Activated naive CD8-positive, alpha-beta T cell treated with anti-CD3 and anti-CD28 coated beads, Interleukin-2, amount 50 U/mL, for 24 hours (primary cell): ENCODE results near the gene ANKRD6.

Experiments used
- ATAC-seq: fragments of 150-1000 bp; cut with Tn5 transposase; one replicate; pipeline ENCODE4 v1.10.0; 2021
- DNase-seq: peaks from one replicate; pipeline ENCODE4 v3.0.0; 2021
- H3K27ac Mint-ChIP-seq: one replicate; pipeline ENCODE4 v1.8.0; 2021; ENCODE audit warnings: mild to moderate bottlenecking, mixed read lengths
- H3K27me3 Mint-ChIP-seq: one replicate; pipeline ENCODE4 v1.8.0; 2021; ENCODE audit warnings: mixed read lengths
- H3K36me3 Mint-ChIP-seq: one replicate; pipeline ENCODE4 v1.8.0; 2021; ENCODE audit warnings: low read depth, mixed read lengths
- H3K4me1 Mint-ChIP-seq: one replicate; pipeline ENCODE4 v1.8.0; 2021; ENCODE audit warnings: mixed read lengths
- H3K4me3 Mint-ChIP-seq: one replicate; pipeline ENCODE4 v1.8.0; 2021; ENCODE audit warnings: mild to moderate bottlenecking, moderate library complexity, mixed read lengths
- H3K9me3 Mint-ChIP-seq: one replicate; pipeline ENCODE4 v1.8.0; 2021; ENCODE audit warnings: mixed read lengths

The ANKRD6 gene

DNA sequence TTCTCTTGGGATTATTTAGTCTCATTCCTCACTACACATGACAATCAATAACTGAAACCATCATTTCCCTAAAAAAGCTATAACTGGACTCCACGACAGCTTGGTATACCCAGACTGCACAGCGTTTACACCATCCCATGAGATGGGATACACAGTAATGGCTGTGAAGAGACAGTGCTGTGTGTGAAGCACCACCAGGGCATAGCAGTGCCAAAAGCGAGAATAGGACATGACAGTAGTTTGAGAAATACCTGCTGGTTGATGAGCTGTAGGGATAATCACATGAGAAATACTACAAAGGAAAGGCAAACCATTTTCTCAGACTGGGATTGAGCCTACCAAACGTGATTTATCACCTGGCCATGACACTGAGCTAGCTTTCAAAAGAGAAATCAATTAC is 228.0 kb downstream of the ANKRD6 start:
- DNase-seq, result no peak
- Mint-ChIP-seq H3K27ac (no peak overlapping the region), H3K4me1 (no peaks in the 10 kb centered on the region), H3K36me3 (peaks cover 63% of the 10 kb centered on the region), H3K4me3 (no peak overlapping the region), H3K27me3 (no peaks in the 10 kb centered on the region), H3K9me3 (no peaks in the 10 kb centered on the region)
- no peak for ATAC-seq

GRCh38 chr6:89661559-89661958 is 228.6 kb downstream of the ANKRD6 start:
- no peaks in the 10 kb centered on the region for H3K4me1 Mint-ChIP-seq
- DNase-seq (no peak), ATAC-seq (no peak)
- H3K27me3 Mint-ChIP-seq, result no peaks in the 10 kb centered on the region
- no peak overlapping the region for H3K4me3 Mint-ChIP-seq
- no peaks in the 10 kb centered on the region for H3K9me3 Mint-ChIP-seq
- no peak overlapping the region for H3K27ac Mint-ChIP-seq
- peaks cover 60% of the 10 kb centered on the region for H3K36me3 Mint-ChIP-seq

GRCh38 chr6:89662659-89663223 is 229.8 kb downstream of the ANKRD6 start:
- H3K4me1 Mint-ChIP-seq, result no peaks in the 10 kb centered on the region
- DNase-seq (no peak), ATAC-seq (no peak)
- no peak overlapping the region for H3K27ac Mint-ChIP-seq
- H3K27me3 Mint-ChIP-seq, result no peaks in the 10 kb centered on the region
- no peak overlapping the region for H3K4me3 Mint-ChIP-seq
- peaks cover 57% of the 10 kb centered on the region for H3K36me3 Mint-ChIP-seq
- no peaks in the 10 kb centered on the region for H3K9me3 Mint-ChIP-seq

- H3K4me1 Mint-ChIP-seq, result no peaks in the 10 kb centered on the region
- no peaks in the 10 kb centered on the region for H3K9me3 Mint-ChIP-seq
- DNase-seq (no peak), ATAC-seq (no peak)
- peaks cover 50% of the 10 kb centered on the region for H3K36me3 Mint-ChIP-seq
- H3K4me3 Mint-ChIP-seq, result no peak overlapping the region
- no peak overlapping the region for H3K27ac Mint-ChIP-seq
- no peaks in the 10 kb centered on the region for H3K27me3 Mint-ChIP-seq
These were observed 235.1 kb downstream of the ANKRD6 start for GRCh38 chr6:89667872-89668556.

DNA sequence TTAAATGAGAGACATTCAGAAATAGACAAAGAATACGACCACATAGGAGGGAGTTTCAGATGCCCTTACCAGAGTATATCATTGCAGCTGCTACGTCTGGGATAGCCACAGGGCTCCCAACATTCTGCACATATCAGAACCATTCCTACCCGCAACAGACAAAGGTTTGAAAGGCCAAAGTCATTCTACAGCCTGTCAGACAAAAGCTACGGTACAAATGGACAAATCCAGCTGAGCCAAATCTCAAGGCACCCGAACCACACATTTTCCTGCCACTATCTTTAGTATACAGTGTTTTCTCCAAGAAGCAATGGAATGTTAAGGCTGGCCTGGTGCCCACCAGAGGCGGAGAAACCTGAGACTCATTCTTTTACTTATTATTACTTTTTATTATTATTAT is 236.1 kb downstream of the ANKRD6 start:
- H3K4me1 Mint-ChIP-seq, result no peaks in the 10 kb centered on the region
- ATAC-seq, result no peak
- H3K9me3 Mint-ChIP-seq, result no peaks in the 10 kb centered on the region
- no peak for DNase-seq
- no peak overlapping the region for H3K27ac Mint-ChIP-seq
- H3K27me3 Mint-ChIP-seq, result no peaks in the 10 kb centered on the region
- peaks cover 45% of the 10 kb centered on the region for H3K36me3 Mint-ChIP-seq
- H3K4me3 Mint-ChIP-seq, result no peak overlapping the region

- Mint-ChIP-seq H3K9me3 (no peaks in the 10 kb centered on the region), H3K27ac (no peak overlapping the region), H3K36me3 (peaks cover 52% of the 10 kb centered on the region), H3K4me3 (no peak overlapping the region), H3K4me1 (no peaks in the 10 kb centered on the region), H3K27me3 (no peaks in the 10 kb centered on the region)
- ATAC-seq, result no peak
- DNase-seq, result no peak
These were observed 238.1 kb downstream of the ANKRD6 start for GRCh38 chr6:89670935-89671565.

DNA sequence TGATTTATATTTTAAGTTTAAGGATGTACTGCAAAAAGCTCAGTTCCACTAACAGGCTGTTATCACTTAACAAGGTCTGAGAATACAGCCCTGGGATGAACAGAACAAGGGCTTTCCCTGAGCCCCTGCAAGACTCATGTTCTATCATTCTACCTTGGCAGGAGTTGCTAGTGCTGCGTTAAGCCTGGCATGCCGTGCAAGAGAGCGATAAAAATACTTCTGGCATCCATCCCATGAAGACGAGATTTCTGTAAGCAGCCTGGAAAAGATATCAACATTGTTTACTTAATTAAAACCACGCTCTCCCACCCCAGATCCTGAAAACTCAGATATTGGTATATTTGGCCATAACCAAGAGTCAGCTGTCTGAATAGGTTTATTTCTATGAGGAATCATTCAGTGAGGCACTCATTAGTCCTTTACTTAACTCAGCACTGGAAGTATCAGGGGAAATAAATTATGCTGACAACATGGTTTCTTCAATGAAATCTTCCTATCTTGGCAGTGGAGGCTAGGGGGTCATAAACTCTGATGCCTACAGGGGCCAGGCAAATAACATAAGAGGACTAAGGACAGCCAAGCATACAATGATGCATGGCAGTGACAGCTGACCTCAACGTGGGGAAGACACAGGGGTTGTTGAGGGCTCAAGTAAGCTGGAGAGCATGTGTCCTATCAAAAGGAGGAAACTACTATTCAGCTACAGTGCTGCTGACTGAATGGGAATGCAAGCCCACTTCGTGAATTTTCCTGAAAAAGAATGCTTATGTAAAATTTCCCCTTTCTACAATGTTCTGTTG is 243.2 kb downstream of the ANKRD6 start:
- Mint-ChIP-seq H3K27ac (no peak overlapping the region), H3K36me3 (peaks cover 62% of the 10 kb centered on the region), H3K4me1 (no peaks in the 10 kb centered on the region), H3K9me3 (no peaks in the 10 kb centered on the region), H3K27me3 (no peaks in the 10 kb centered on the region), H3K4me3 (no peak overlapping the region)
- ATAC-seq (no peak), DNase-seq (no peak)

DNA sequence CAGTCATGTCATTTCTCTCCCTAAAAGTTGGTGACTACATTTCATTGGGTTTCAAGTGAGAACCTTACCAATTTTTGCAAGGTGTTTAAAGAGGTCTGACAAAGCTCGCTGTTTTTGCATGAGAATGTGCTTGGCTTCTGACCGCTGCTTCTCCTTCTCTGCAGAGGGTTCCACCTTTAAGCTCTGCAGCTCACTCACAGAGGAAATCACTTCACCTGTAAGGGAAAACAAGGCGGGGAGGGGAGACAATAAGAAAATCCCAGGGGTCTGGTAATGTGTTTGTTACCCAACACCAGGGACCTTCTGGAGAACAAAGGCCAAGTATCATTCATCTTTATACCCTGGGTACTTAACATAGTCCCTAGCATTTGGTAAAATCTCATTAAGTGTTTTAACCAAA is 245.6 kb downstream of the ANKRD6 start:
- no peaks in the 10 kb centered on the region for H3K4me1 Mint-ChIP-seq
- no peak overlapping the region for H3K4me3 Mint-ChIP-seq
- H3K27me3 Mint-ChIP-seq, result no peaks in the 10 kb centered on the region
- peaks cover 60% of the 10 kb centered on the region for H3K36me3 Mint-ChIP-seq
- DNase-seq (no peak), ATAC-seq (no peak)
- H3K9me3 Mint-ChIP-seq, result no peaks in the 10 kb centered on the region
- no peak overlapping the region for H3K27ac Mint-ChIP-seq

GRCh38 chr6:89679215-89680120 is 246.5 kb downstream of the ANKRD6 start:
- no peak overlapping the region for H3K4me3 Mint-ChIP-seq
- H3K27ac Mint-ChIP-seq, result no peak overlapping the region
- H3K36me3 Mint-ChIP-seq, result peaks cover 57% of the 10 kb centered on the region

GRCh38 chr6:89680150-89680549 is 247.2 kb downstream of the ANKRD6 start:
- DNase-seq, result no peak
- Mint-ChIP-seq H3K4me3 (no peak overlapping the region), H3K9me3 (no peaks in the 10 kb centered on the region), H3K27ac (no peak overlapping the region), H3K27me3 (no peaks in the 10 kb centered on the region), H3K36me3 (peaks cover 57% of the 10 kb centered on the region), H3K4me1 (no peaks in the 10 kb centered on the region)
- ATAC-seq, result no peak

More at GRCh38 chr6:89679215-89680120, 246.5 kb downstream of the ANKRD6 start:
- Mint-ChIP-seq H3K9me3 (no peaks in the 10 kb centered on the region), H3K27me3 (no peaks in the 10 kb centered on the region), H3K4me1 (no peaks in the 10 kb centered on the region)
- DNase-seq (no peak), ATAC-seq (no peak)

DNA sequence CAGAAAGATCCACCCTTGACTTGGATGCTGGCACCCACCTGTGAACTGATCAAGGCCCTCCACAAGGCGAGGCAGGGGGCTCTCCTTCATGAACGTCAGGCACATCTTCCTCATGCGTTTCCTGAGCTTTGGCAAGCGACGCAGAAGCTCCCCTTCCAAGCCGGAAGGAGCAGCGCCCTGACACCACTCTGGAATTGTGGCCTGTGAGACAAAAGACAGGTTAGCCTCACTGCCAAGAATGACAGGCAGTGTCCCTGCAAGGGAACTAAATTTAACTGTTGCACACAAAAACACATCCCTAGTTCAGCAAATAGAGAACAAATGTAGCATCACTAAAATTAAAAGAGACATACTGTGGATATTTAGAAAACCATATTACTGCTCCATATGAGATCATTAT is 247.6 kb downstream of the ANKRD6 start:
- no peaks in the 10 kb centered on the region for H3K27me3 Mint-ChIP-seq
- H3K9me3 Mint-ChIP-seq, result no peaks in the 10 kb centered on the region
- H3K36me3 Mint-ChIP-seq, result peaks cover 57% of the 10 kb centered on the region
- no peak overlapping the region for H3K27ac Mint-ChIP-seq
- ATAC-seq, result no peak
- H3K4me1 Mint-ChIP-seq, result no peaks in the 10 kb centered on the region
- no peak for DNase-seq
- no peak overlapping the region for H3K4me3 Mint-ChIP-seq

GRCh38 chr6:89681983-89682564 is 249.1 kb downstream of the ANKRD6 start:
- Mint-ChIP-seq H3K27ac (no peak overlapping the region), H3K36me3 (peaks cover 58% of the 10 kb centered on the region), H3K4me3 (no peak overlapping the region), H3K9me3 (no peaks in the 10 kb centered on the region), H3K4me1 (no peaks in the 10 kb centered on the region), H3K27me3 (no peaks in the 10 kb centered on the region)
- ATAC-seq (no peak), DNase-seq (no peak)

DNA sequence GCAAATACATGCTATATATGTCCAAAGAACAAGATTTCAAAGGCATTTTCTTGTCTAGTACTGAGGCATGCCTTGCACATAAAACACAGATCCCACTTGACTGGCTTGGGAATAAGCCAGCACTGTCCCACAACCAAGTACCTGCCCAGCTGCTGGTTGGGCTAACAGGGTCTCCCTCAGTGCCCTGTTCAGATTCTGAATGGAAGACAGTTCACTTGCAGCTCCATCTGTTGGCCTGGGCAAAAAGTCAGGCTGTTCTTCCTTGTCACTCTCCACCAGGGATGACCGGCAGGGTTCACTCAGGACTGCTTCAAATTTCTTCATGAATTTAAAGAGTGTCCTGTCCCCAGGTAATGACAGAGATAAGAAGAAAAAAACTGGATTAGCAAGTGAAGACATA is 250.0 kb downstream of the ANKRD6 start:
- Mint-ChIP-seq H3K9me3 (no peaks in the 10 kb centered on the region), H3K27ac (no peak overlapping the region), H3K27me3 (no peaks in the 10 kb centered on the region), H3K36me3 (peaks cover 62% of the 10 kb centered on the region), H3K4me1 (no peaks in the 10 kb centered on the region), H3K4me3 (no peak overlapping the region)
- DNase-seq (no peak), ATAC-seq (no peak)
